Measurements from ENCODE around the gene REC8. TPM values are rescaled to one million over a fixed set of nuclear protein-coding genes. Genes with fewer than 3 reads are reported as not detected.

The REC8 gene
- polyA plus RNA-seq, 2 donors, result 3.9 to 10.0 TPM

GRCh38 chr14:24167469-24168114 is 4.3 kb upstream of the REC8 start:
- no peaks in the 10 kb centered on the region for H3K9me3 ChIP-seq (ENCODE audit: control insufficient read depth in 2 of 2, insufficient read depth in 1 of 2, low read depth in 1 of 2, low read length in 1 of 2)
- peak overlapping the region in 1 of 2 donors; percentile 0 for H3K27ac ChIP-seq (ENCODE audit: low read depth in 2 of 2, low read length in 1 of 2)
- no peak overlapping the region for H3K4me3 ChIP-seq (ENCODE audit: low read depth in 1 of 2, low read length in 2 of 2)
- H3K27me3 ChIP-seq (ENCODE audit: control insufficient read depth in 1 of 2, insufficient read depth in 2 of 2, low read length in 2 of 2), result no peaks in the 10 kb centered on the region
- peaks cover 6% of the 10 kb centered on the region in 2 donors for H3K4me1 ChIP-seq (ENCODE audit: control insufficient read depth in 2 of 2, insufficient read depth in 2 of 2, low read length in 1 of 2)
- H3K36me3 ChIP-seq (ENCODE audit: control insufficient read depth in 2 of 2, insufficient read depth in 2 of 2, low read length in 1 of 2), result peaks cover 27 to 37% of the 10 kb centered on the region in 2 donors
- WGBS, 2 donors, result 86 to 97% methylated on average over 3 of the region's 3 CpGs

GRCh38 chr14:24172261-24172860 is 481 bp downstream of the REC8 start:
- H3K4me3 ChIP-seq (ENCODE audit: low read depth in 1 of 2, low read length in 2 of 2), result peak overlapping the region in 1 of 2 donors; percentile 35
- 43 to 59% methylated on average over 30 of the region's 30 CpGs for WGBS, 2 donors

GRCh38 chr14:24172871-24173281 is 996 bp downstream of the REC8 start:
- H3K4me3 ChIP-seq (ENCODE audit: low read depth in 1 of 2, low read length in 2 of 2), result no peak overlapping the region
- no peak overlapping the region for H3K27ac ChIP-seq (ENCODE audit: low read depth in 2 of 2, low read length in 1 of 2)
- WGBS, 2 donors, result 65 to 73% methylated on average over 20 of the region's 20 CpGs
- no peaks in the 10 kb centered on the region for H3K4me1 ChIP-seq (ENCODE audit: control insufficient read depth in 2 of 2, insufficient read depth in 2 of 2, low read length in 1 of 2)
- H3K9me3 ChIP-seq (ENCODE audit: control insufficient read depth in 2 of 2, insufficient read depth in 1 of 2, low read depth in 1 of 2, low read length in 1 of 2), result no peaks in the 10 kb centered on the region
- H3K36me3 ChIP-seq (ENCODE audit: control insufficient read depth in 2 of 2, insufficient read depth in 2 of 2, low read length in 1 of 2), result peaks cover 3 to 10% of the 10 kb centered on the region in 2 donors
- no peaks in the 10 kb centered on the region for H3K27me3 ChIP-seq (ENCODE audit: control insufficient read depth in 1 of 2, insufficient read depth in 2 of 2, low read length in 2 of 2)

More at GRCh38 chr14:24172261-24172860, 481 bp downstream of the REC8 start:
- Histone ChIP-seq H3K9me3 (ENCODE audit: control insufficient read depth in 2 of 2, insufficient read depth in 1 of 2, low read depth in 1 of 2, low read length in 1 of 2) (no peaks in the 10 kb centered on the region), H3K4me1 (ENCODE audit: control insufficient read depth in 2 of 2, insufficient read depth in 2 of 2, low read length in 1 of 2) (no peaks in the 10 kb centered on the region), H3K36me3 (ENCODE audit: control insufficient read depth in 2 of 2, insufficient read depth in 2 of 2, low read length in 1 of 2) (peaks cover 0 to 10% of the 10 kb centered on the region in 2 donors), H3K27ac (ENCODE audit: low read depth in 2 of 2, low read length in 1 of 2) (no peak overlapping the region), H3K27me3 (ENCODE audit: control insufficient read depth in 1 of 2, insufficient read depth in 2 of 2, low read length in 2 of 2) (no peaks in the 10 kb centered on the region)

GRCh38 chr14:24176599-24176998 is 4.7 kb downstream of the REC8 start:
- WGBS, 2 donors, result 94 to 95% methylated on average over 5 of the region's 5 CpGs
- Histone ChIP-seq H3K4me3 (ENCODE audit: low read depth in 1 of 2, low read length in 2 of 2) (no peak overlapping the region), H3K27me3 (ENCODE audit: control insufficient read depth in 1 of 2, insufficient read depth in 2 of 2, low read length in 2 of 2) (no peaks in the 10 kb centered on the region), H3K27ac (ENCODE audit: low read depth in 2 of 2, low read length in 1 of 2) (no peak overlapping the region), H3K36me3 (ENCODE audit: control insufficient read depth in 2 of 2, insufficient read depth in 2 of 2, low read length in 1 of 2) (peaks cover 6 to 38% of the 10 kb centered on the region in 2 donors), H3K9me3 (ENCODE audit: control insufficient read depth in 2 of 2, insufficient read depth in 1 of 2, low read depth in 1 of 2, low read length in 1 of 2) (no peaks in the 10 kb centered on the region), H3K4me1 (ENCODE audit: control insufficient read depth in 2 of 2, insufficient read depth in 2 of 2, low read length in 1 of 2) (no peaks in the 10 kb centered on the region)

GRCh38 chr14:24177041-24177825 is 5.4 kb downstream of the REC8 start:
- Histone ChIP-seq H3K27me3 (ENCODE audit: control insufficient read depth in 1 of 2, insufficient read depth in 2 of 2, low read length in 2 of 2) (no peaks in the 10 kb centered on the region), H3K4me1 (ENCODE audit: control insufficient read depth in 2 of 2, insufficient read depth in 2 of 2, low read length in 1 of 2) (no peaks in the 10 kb centered on the region), H3K27ac (ENCODE audit: low read depth in 2 of 2, low read length in 1 of 2) (no peak overlapping the region), H3K4me3 (ENCODE audit: low read depth in 1 of 2, low read length in 2 of 2) (no peak overlapping the region), H3K9me3 (ENCODE audit: control insufficient read depth in 2 of 2, insufficient read depth in 1 of 2, low read depth in 1 of 2, low read length in 1 of 2) (no peaks in the 10 kb centered on the region), H3K36me3 (ENCODE audit: control insufficient read depth in 2 of 2, insufficient read depth in 2 of 2, low read length in 1 of 2) (peaks cover 6 to 44% of the 10 kb centered on the region in 2 donors)
- 83 to 86% methylated on average over 12 of the region's 12 CpGs for WGBS, 2 donors

GRCh38 chr14:24177891-24178290 is 6.0 kb downstream of the REC8 start:
- WGBS, 2 donors, result 93 to 94% methylated on average over 14 of the region's 14 CpGs
- peaks cover 6 to 50% of the 10 kb centered on the region in 2 donors for H3K36me3 ChIP-seq (ENCODE audit: control insufficient read depth in 2 of 2, insufficient read depth in 2 of 2, low read length in 1 of 2)
- no peak overlapping the region for H3K27ac ChIP-seq (ENCODE audit: low read depth in 2 of 2, low read length in 1 of 2)
- no peaks in the 10 kb centered on the region for H3K4me1 ChIP-seq (ENCODE audit: control insufficient read depth in 2 of 2, insufficient read depth in 2 of 2, low read length in 1 of 2)
- no peaks in the 10 kb centered on the region for H3K27me3 ChIP-seq (ENCODE audit: control insufficient read depth in 1 of 2, insufficient read depth in 2 of 2, low read length in 2 of 2)
- no peak overlapping the region for H3K4me3 ChIP-seq (ENCODE audit: low read depth in 1 of 2, low read length in 2 of 2)
- no peaks in the 10 kb centered on the region for H3K9me3 ChIP-seq (ENCODE audit: control insufficient read depth in 2 of 2, insufficient read depth in 1 of 2, low read depth in 1 of 2, low read length in 1 of 2)

GRCh38 chr14:24178399-24179178 is 6.7 kb downstream of the REC8 start:
- Histone ChIP-seq H3K4me1 (ENCODE audit: control insufficient read depth in 2 of 2, insufficient read depth in 2 of 2, low read length in 1 of 2) (no peaks in the 10 kb centered on the region), H3K36me3 (ENCODE audit: control insufficient read depth in 2 of 2, insufficient read depth in 2 of 2, low read length in 1 of 2) (peaks cover 9 to 55% of the 10 kb centered on the region in 2 donors), H3K9me3 (ENCODE audit: control insufficient read depth in 2 of 2, insufficient read depth in 1 of 2, low read depth in 1 of 2, low read length in 1 of 2) (no peaks in the 10 kb centered on the region), H3K27me3 (ENCODE audit: control insufficient read depth in 1 of 2, insufficient read depth in 2 of 2, low read length in 2 of 2) (no peaks in the 10 kb centered on the region), H3K4me3 (ENCODE audit: low read depth in 1 of 2, low read length in 2 of 2) (no peak overlapping the region), H3K27ac (ENCODE audit: low read depth in 2 of 2, low read length in 1 of 2) (no peak overlapping the region)
- WGBS, 2 donors, result 90 to 95% methylated on average over 12 of the region's 12 CpGs

- peak overlapping the region in 1 of 2 donors; percentile 27 for H3K27ac ChIP-seq (ENCODE audit: low read depth in 2 of 2, low read length in 1 of 2)
Observed at GRCh38 chr14:24179294-24179960, 7.5 kb downstream of the REC8 start.

More at GRCh38 chr14:24179294-24179960, 7.5 kb downstream of the REC8 start:
- Histone ChIP-seq H3K4me3 (ENCODE audit: low read depth in 1 of 2, low read length in 2 of 2) (no peak overlapping the region), H3K36me3 (ENCODE audit: control insufficient read depth in 2 of 2, insufficient read depth in 2 of 2, low read length in 1 of 2) (peaks cover 9 to 61% of the 10 kb centered on the region in 2 donors), H3K27me3 (ENCODE audit: control insufficient read depth in 1 of 2, insufficient read depth in 2 of 2, low read length in 2 of 2) (no peaks in the 10 kb centered on the region), H3K9me3 (ENCODE audit: control insufficient read depth in 2 of 2, insufficient read depth in 1 of 2, low read depth in 1 of 2, low read length in 1 of 2) (no peaks in the 10 kb centered on the region), H3K4me1 (ENCODE audit: control insufficient read depth in 2 of 2, insufficient read depth in 2 of 2, low read length in 1 of 2) (no peaks in the 10 kb centered on the region)
- WGBS, 2 donors, result 84 to 86% methylated on average over 12 to 14 of the region's 14 CpGs

All from esophagus (tissue), 2 donors.